HG03196 (cell line): ENCODE results near the gene SFXN2.
A peak's percentile ranks its signal among the peaks of the same experiment; 100 is the strongest.
"Not testable (repeated sequence)": the region's sequence is repeated elsewhere in the genome, so short reads cannot be mapped to it uniquely, and the experiment has no call there.

Experiments used
- ATAC-seq: cut with Tn5 transposase; IDR thresholded peaks from one replicate; pipeline ENCODE4 v1.9.1; 2021; ENCODE audit not compliant: unreplicated experiment

The SFXN2 gene

GRCh38 chr10:102718220-102718619 is 3.8 kb downstream of the SFXN2 start:
- no peak for ATAC-seq

- no peak for ATAC-seq
These were observed 5.9 kb downstream of the SFXN2 start for GRCh38 chr10:102720337-102720736.

- no peak for ATAC-seq
These were observed 6.4 kb downstream of the SFXN2 start for GRCh38 chr10:102720775-102721301.

GRCh38 chr10:102721954-102722353 is 7.5 kb downstream of the SFXN2 start:
- no peak for ATAC-seq

GRCh38 chr10:102723989-102724388 is 9.6 kb downstream of the SFXN2 start:
- no peak for ATAC-seq

- no peak for ATAC-seq
These were observed 11.8 kb downstream of the SFXN2 start for GRCh38 chr10:102726274-102726673.

- ATAC-seq = no peak
These were observed 12.8 kb downstream of the SFXN2 start for GRCh38 chr10:102727037-102727818.

- no peak for ATAC-seq
These were observed 14.9 kb downstream of the SFXN2 start for GRCh38 chr10:102729029-102730026.

- ATAC-seq = no peak
These were observed 16.9 kb downstream of the SFXN2 start for GRCh38 chr10:102731222-102731800.

GRCh38 chr10:102732661-102733060 is 18.2 kb downstream of the SFXN2 start:
- ATAC-seq = no peak

- no peak for ATAC-seq
These were observed 20.7 kb downstream of the SFXN2 start for GRCh38 chr10:102735065-102735562.

- no peak for ATAC-seq
These were observed 24.3 kb downstream of the SFXN2 start for GRCh38 chr10:102738692-102739121.

- no peak for ATAC-seq
These were observed 25.8 kb downstream of the SFXN2 start for GRCh38 chr10:102740229-102740628.

- ATAC-seq = no peak
These were observed 27.3 kb downstream of the SFXN2 start for GRCh38 chr10:102741726-102742237.

- not testable (repeated sequence) for ATAC-seq
These were observed 27.9 kb downstream of the SFXN2 start for GRCh38 chr10:102742313-102742712.

GRCh38 chr10:102743078-102743587 is 28.7 kb downstream of the SFXN2 start:
- no peak for ATAC-seq

- peak; percentile 94 for ATAC-seq
These were observed 29.3 kb downstream of the SFXN2 start, which contains the start of gene WBP1L for GRCh38 chr10:102743588-102744373. Gene WBP1L (plus strand): TSS chr10:102743948. CDS start chr10:102744054, 106 bp downstream.

- ATAC-seq = no peak
These were observed 30.1 kb downstream of the SFXN2 start for GRCh38 chr10:102744374-102745051.

GRCh38 chr10:102745157-102745556 is 30.7 kb downstream of the SFXN2 start:
- ATAC-seq = no peak
